NCI-H526 treated with DMSO at 0.1 percent for 48 hours (cell line): Measurements from ENCODE around the gene COIL.

Source experiments
- DNase-seq: peaks from one replicate; lab custom pipeline; 2025; lab: John Stamatoyannopoulos, UW

The COIL gene

DNA sequence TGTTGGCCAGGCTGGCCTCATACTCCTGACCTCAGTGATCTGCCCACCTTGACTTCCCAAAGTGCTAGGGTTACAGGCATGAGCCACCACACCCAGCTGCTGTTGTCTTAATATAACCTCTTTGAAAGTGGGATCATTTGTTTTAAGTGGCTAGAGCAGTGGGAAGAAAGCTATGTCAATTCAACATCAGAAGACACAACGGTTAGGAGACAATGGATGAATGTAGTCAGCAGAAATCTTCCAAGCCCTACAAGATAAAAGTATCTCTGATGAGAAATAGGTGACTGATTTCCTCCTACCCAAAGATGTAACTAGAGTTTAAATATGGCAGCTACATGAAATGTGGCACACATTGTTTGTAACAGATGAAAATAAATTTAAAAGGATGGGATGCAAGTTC is 27.0 kb downstream of the COIL start:
- DNase-seq, result no peak

DNA sequence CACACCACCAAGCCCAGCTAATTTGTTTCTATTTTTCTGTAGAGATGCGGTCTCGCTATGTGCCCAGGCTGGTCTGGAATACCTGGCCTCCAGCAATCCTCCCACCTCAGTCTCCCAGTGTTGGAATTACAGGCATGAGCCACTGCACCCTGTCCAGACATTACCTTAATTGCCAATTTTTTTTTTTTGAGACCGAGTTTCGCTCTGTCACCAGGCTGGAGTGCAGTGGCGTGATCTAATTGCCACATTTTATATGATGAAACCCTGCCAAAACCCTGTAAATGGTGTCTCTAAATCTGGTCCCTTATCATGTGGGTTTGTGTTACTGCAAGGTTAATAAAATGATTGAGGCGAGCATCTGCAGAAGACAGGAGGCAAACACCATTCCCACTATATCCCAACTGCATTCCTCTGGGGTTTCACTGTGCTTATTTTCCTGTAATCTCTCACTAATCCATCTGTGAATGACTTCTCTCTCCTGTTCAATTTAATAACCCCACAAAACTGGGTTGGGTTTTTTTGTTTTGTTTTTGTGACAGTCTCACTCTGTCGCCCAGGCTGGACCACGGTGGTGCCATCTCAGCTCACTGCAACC is 27.6 kb downstream of the COIL start:
- DNase-seq, result no peak

DNA sequence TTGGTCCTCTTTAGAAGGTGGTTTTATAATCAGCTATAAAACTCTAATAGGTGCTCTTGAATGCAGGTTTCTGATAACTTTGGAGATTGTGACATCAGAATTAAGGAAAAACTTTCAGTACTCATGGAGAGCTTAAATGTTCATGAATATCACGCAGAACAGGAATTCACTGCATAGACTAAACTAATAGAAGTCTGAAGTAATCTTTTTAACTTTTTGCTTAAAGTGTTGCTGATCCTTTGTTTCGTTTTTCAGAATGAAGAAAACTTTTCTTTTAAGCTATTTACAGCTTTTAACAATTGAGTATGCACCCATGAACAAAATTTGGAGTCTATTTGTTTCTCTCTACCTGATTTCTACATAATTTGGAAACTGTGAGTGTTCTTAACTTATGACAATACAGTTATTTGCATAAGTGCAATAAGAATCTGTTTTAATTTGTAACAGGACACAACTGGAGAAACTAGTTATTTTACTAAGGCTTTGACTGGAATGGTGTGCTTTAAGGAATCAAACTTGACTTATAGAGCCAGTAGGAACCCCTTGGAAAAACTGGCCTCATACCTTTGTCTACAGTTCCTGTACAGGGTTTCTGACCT is 30.0 kb downstream of the COIL start:
- no peak for DNase-seq

DNA sequence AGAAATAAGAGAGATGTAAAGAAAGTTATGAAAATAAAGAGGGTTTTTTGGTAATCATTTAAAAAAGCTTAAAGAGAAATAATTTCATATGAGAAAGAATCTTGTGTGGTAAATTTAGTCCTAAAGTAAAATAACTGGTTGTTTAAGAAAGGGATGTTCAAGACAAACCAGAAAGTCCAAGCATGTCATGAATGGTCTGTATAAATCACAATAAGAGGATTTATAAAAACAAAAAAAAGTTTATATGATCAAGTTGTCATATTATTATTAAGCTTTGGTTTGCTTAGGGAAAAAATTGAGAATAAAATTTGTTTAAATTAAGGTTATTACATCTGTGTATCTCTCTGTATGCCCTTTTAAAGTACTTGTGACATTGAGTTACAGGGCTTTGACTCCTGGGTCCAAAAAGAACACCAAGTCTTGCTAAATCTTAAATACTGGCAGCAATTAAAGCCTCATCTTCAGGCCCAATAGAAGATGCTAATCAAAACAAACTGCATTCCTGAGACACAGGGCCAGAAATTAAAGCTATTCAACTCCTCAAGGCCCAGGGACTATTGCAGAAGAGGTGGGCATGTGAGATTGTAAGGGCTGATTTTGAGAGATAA is 31.4 kb downstream of the COIL start:
- no peak for DNase-seq

DNA sequence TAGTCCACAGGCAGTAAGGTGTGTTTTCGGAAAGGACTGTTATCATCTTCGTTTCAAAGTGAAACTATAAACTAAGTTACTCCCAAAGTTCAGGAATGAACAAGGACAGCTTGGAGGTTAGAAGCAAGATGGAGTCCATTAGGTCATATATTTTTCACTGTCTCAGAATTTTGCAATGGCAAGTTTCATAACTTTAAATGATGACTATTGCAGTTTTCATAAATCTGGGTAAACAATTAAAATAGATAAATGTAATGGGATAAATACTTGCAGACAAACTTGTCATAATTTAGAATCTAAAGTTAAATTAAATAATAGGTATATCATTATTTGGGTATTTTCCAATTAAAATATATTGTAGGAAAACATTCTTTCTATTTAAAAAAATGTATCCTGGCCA is 32.3 kb downstream of the COIL start:
- no peak for DNase-seq

DNA sequence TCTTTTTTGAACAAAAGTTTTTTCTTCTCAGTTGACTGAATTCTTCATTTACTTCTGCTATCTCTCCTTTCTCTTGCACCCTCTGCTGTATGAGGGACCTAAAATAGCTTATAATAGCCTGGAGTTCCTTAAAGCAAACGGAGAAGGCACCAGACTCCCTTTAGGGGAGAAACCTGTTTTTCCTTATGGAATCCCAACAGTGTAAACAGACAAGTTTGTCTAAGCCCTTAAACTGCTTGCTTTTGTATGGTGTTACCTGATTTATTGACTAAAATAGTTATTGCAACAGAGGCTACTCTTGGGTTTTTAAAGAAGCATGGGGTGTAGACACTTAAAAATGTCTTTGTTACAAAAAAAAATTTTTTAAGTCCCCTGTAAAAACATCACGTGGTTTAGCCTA is 34.1 kb downstream of the COIL start:
- no peak for DNase-seq

DNA sequence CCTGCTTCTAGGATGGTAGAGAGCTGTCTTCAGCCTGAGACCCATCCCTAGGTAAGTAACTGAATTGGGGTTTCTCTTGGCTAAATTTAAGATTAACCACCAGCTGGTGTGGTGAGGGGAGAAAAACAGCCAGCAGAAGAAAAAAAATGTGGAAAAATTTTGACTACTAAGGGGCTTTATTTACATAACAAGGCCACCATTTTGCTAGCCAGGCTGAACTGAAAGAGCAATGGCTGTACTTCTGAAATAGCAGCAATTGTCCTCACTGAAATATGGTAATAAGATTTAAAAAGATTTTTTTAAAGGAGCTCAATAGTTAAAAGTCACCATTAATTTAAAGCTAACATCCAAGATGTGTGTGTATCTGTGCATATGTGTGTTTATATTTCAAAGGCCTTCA is 34.6 kb downstream of the COIL start:
- DNase-seq, result no peak

DNA sequence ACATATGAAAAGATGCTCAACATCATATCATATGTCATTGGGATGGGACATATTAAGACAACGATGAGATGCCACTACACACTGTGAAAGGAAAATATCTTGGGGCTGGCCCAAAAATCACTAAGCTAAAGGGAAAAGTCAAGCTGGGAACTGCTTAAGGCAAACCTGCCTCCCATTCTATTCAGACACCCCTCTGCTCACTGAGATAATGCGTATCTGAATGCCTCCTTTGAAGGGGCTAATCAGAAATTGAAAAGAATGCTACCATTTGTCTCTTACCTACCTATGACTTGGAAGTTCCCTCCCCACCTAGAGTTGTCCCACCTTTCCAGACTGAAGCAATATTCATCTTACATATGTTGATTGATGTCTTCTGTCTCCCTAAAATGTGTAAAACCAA is 35.8 kb downstream of the COIL start:
- no peak for DNase-seq

DNA sequence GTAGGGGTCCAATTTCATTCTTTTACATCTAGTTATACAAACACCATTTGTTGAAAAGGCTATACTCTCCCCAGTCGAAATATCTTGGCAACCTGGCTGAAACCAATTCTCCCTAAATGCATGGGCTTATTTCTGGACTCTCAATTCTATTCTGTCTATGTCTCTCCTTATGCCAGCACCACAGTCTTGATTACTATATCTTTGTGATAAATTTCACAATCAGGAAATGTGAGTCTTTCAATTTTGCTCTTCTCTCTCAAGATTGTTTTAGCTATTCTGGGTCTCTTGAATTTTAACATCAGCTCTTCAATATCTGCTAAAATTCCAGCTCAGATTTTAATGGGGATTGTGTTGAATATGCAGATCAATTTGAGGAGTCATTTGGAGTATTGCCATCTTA is 41.1 kb downstream of the COIL start:
- no peak for DNase-seq

DNA sequence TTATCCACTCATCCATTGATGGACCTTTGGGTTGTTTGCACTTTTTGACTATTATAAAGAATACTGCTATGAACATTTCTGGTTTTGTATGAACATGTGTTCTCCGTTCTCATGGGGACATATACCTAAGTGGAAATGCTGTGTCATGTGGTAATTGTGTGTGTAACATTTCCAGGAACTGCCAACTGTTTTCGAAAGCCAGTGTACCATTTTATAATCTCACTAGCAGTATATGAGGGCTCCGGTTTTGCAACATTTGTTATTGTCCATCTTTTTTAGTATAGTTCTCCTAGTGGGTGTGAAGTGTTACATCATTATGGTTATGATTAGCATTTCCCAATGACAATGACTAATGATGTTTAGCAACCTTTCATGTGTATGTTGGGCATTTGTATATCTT is 41.9 kb downstream of the COIL start:
- DNase-seq, result no peak

DNA sequence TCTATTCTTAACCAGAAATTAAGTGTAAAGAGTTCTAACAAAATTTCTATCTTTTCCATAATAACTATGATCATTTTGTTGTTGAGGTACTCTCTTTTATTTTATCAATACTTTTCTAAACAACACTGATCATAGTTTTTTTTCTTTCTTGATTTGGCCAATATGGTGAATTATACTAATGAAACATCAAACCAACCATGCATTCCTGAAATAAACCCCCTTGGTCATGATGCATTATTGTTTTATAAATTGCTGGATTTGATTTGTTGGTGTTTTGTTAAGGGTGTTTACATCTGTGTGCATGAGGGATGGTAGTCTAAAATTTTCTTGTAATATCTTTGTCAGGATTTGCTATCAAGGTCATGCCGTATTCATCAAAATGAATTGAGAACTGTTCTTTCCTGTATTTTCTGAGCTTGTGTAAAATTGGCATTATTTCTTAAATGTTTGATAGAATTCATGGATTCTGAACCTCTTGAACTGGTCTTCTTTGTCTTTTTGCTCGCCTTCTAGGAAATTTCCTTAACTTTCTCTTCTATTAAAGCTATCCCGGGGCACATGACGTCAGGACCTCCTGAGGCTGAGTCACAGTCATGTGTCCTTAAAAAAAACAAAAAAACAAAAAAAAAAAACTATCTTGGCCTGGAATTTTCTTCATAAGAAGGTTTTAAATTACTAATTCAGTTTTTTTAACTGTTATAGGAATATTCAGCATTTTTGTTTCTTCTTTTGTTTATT is 43.1 kb downstream of the COIL start:
- no peak for DNase-seq

DNA sequence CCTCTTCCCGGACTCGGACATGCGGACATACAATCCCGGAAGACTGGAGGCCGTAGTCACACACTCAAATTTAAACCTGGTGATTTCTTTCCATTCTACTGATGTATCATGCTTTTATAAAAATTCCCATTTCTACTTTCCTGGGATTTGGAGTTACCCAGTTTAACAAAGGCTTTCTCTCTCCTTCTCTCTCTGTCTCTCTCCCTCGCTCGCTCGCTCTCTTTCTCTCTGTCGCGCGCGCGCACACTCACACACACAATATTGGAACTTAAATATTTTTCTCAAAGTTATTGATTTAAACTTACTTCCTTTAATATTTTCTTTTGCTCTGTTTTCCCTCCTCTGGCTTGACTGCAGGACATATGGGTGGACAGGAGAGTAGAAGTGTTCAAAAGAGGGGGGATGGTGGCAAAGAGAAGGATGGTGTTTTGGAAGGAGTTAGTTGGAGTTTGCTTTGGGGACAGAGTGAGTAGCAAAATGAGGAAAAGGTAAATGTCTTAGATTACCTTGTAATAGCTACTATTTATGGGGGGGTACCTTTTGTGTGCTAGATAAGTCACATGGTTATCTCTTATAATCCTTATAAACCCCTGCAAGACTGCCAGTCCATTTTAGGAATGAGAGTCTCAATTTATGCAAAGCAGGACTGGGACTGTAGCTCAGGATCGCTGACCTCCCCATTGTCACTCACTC is 46.1 kb downstream of the COIL start:
- no peak for DNase-seq

DNA sequence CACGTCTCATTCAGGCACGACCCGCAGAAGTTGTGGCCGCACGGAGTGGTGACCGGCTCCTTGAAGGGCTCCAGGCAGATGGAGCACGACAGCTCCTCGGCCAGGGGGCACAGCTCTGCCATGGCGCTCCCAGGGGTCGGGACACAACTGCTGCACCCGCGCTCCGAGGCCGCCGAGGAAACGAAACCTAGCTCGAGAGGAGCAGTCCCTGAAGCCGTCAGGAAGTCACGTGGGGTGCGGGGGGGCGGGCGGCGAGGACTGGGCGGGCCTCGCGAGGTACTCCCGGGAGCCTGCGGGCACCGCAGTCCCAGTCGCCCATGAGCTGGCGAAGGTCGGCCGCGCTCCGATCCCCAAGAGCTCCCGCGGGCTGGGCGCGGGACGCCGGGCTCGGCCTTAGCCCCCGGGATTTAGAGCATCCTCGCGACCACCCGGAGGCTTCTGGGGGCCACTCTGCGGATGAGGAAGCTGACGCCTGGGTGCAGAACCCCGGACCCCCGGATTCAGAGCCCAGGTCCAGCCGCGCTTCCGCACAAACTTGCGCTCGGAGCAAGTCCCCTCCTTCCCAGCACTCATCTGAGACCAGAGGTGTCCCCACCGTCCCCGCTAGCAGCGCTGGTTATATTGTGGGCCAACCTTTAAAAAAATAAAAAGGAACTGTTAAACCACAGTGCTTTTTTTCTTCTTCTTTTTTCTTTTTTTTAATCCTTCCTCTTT is 46.8 kb downstream of the COIL start, which contains the start of gene TRIM25:
TSS of gene TRIM25 (minus strand) at position 183 of the 714 bp plus-strand sequence. CDS start at position 122, 61 bp downstream.
- peak; percentile 89 for DNase-seq

DNA sequence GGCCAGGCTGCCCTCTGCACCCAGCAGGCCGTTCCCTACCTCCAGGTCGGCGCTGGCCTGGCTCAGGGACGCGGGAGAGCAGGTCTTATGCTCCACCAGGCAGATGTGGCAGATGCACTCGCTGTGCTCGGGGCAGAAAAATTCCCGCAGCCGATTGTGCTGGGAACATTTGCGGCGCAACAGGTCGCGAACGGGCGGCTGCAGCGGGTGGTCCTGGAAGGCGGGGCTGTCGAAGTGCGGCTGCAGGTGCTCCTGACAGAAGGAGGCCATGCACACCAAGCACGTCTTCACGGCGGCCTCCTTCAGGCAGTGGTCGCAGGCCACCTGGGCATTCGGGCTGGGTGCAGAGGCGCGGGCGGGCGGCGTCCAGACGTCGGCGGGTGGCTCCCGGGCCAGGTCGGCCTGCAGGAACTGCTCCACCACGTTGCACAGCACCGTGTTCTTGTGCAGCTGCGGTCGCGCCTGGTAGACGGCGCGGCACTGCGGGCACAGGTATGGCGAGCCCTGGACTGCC is 47.4 kb downstream of the COIL start:
- peak; percentile 89 for DNase-seq

DNA sequence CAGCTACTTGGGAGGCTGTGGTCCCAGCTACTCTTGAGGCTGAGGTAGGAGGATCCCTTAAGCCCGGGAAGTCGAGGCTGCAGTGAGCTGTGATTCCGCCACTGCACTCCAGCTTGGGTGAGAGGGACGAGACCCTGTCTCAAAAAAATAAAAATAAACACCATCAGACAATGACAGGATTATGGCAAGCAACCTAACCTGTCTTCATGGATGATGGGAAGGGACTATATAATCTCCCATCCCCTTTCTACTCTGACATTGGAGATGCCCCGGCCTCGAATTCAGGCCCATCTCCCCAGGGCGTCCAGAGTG is 47.9 kb downstream of the COIL start:
- no peak for DNase-seq

DNA sequence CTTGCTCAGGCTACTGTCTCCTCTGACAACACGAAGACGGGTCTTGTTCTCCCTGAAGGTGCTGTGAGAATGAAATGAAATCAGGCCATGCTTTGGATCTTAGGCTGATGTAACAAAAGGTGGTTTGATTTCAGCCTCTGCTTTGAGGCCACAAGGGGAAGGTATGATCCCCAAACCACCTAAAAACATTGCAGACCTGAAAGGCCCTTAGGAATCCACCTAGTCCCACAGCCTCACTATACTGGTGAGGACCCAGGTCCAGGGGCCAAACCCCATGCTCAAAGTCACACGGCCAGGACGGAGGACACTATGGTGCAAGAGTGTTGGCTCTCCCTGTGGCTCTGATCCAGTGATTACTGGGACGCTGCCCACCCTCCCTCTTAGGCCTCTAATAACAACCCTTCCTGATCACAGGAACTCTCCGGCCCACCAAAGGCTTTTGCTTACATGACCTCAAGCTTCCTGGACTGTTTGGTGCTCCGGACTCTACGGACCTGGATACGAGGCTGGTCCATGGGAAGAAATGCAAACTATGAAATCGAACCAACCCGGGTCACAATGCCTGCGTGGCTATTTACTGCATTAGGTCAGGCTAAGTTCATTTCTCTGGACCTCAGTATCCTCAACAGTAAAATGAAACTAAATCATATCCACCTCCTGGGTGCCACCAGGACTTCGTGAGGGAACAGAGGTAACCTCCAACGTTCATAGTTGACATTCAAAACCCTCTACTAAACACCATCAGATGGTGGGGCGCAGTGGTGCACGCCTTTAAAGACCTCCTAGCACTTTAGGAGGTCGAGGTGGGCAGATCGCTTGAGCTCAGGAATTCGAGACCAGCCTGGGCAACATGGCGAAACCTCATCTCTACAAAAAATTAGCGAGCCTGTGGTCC is 48.5 kb downstream of the COIL start:
- DNase-seq, result no peak

DNA sequence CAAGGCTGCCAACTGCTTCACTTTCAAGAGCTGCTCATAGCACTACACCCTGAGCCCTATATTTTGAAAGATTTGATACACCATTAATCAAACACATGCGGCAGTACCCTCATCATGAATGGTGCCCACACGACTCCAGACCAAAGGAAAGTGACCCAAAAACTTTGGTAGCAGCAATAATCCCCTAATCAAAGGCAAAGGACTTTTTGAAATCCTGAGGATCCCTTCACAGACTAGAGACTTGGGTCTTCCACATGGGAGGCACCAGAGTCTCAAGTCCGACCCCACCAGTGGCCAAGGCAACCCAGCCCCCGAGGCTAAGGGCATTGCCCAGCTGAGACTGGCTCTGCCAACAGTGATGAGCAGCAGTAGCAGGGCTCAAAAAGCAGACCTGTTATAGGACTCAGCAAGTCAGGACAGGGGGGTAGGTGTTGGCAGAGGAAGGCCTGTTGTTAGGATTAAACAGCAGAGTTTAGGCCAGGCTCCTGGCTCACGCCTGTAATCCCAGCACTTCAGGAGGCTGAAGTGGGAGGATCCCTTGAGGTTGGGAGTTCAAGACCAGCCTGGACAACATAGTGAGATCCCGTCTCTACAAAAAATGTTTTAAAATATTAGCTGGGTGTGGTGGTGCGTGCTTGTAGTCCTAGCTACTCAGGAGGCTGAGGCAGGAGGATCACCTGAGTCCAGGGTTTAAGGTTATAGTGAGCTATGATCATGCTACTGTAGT is 50.2 kb downstream of the COIL start:
- no peak for DNase-seq

DNA sequence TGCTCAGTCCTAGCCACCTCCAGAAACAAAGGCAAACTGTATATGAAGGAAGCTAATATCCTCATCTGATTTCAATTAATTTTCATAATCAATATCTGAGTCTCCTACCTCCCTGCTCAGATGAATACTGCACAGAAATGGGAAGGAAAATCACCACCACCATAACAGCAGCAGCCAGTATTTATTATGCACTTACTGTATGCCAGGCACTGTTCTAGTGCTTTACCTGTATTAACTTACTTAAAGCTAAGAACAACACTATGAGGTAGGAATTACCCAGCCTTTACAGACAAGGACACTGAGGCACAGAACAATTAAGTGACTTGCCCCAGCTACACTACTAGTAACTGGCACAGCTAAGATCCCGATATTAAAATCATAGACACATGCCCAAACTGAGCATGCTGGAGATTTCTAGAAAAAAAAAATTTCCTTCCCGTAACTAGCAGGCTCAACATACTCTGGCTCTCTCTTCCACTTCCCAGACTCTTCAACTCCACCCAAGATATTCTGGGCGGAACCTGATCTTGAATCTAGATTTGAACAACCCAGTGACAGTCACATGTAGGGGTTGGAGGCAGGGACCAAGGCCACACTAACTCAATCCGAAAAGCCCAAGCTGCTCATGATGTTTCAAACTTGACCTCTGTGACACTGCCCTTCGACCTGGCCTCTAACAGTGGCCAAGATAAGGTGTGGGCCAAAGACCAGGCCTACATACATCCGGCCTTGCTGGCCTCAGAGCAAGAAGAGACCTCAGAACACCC is 50.9 kb downstream of the COIL start:
- no peak for DNase-seq

DNA sequence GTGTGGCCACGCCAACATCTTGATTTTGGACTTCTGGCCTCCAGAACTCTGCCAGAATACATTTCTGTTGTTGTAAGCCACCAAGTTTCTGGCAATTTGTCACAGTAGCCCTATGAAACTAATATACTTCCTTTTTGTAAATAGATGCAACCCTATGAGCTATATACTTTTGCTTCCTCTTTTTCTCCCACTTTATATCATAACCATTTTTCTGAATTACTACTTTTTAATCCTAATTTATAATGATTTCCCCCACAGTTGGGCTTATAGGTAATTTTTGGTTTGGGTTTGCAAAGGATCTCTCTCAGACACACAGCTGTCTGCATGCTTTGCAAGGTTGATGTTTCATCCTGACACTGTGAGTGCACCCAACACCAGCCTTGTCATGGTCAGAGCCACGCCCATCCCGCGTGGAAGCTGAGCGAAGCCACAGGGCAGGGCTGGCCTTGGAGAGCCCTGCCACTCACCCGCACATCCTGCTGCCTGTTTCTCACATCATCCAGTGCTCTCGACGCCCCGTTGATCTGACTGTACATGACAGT is 52.8 kb downstream of the COIL start:
- DNase-seq, result no peak
